Stimulated activated CD4-positive, alpha-beta T cell treated with anti-CD3 and anti-CD28 coated beads, Interleukin-1b, Interleukin-23, amount 100 ng/mL, for 1 hour (primary cell): ENCODE measurements around the gene DNAH8.

Experiments used
- DNase-seq, 2 donors: peaks; one replicate each; pipeline ENCODE4 v3.0.0-alpha.2; 2020; ENCODE audit warnings: low read depth in 2 of 2

Gene DNAH8

DNA sequence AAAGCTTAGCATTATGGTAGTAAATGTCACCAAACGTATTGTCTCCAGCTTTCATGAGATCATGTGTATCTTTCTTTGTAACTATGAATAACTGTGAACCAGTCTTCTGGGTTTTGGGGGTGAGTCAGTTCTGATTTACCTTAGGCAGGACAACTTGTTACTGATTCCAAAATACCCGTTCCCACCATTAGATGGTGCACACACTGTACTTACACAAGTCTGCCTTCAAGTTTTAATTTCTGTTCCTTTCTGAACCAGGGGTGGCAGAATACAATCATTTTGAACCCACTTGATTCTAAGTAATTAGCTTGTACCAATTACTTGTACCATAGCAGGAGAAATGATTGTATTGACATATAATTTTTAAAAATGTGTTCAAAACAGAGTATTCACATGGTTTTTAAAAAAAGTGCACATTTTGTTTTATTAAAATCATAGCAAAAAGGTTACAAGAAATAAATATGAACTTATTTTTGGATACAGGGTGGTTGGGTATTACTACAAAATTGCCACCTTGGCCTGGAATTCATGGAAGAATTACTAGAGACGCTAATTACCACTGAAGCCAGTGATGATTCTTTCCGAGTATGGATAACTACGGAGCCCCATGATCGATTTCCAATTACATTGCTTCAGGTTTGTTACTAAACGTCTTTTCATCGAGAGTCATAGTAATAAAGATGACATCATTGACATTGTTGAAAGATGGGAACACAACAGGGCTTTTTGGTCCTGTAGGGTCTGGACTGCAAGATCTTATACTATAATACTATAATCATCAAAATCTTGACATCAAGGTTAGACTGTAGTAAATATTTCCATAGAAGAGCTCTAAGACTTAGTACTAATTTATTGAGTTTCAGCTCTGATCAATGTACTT is 258.3 kb downstream of the DNAH8 start:
- DNase-seq, result no peak

DNA sequence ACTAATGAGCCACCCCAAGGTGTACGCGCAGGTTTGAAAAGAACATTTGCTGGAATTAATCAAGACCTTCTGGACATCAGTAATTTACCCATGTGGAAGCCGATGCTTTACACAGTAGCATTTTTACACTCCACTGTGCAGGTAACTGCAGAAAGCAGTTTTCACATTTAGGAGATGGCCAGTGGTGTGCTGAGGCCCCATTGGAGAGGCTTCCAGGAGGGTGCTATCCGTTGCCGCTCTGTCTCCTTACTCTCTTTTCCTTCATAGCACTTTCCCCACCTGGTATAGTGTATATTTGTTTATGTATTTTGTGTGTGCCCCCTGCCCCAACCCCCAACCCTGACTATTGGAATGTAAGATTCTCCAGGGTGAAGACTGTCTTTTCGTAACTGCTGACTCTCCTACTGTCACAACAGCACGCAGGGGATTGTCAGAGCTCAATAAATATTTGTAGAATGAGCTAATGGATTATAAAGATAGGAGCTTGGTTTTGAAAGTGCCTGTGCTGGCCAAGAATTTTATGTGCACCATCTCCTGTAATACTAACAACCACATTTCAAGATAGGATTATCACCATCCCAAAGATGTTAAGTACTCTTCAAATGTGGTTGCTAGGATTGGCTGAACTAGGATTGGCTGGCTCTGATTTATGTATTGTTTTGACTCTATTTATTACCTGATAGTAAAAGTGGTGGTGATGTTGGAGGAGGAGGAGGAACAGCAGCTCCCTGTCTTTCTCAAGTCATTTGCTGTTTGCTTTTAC is 259.5 kb downstream of the DNAH8 start:
- DNase-seq, result no peak

DNA sequence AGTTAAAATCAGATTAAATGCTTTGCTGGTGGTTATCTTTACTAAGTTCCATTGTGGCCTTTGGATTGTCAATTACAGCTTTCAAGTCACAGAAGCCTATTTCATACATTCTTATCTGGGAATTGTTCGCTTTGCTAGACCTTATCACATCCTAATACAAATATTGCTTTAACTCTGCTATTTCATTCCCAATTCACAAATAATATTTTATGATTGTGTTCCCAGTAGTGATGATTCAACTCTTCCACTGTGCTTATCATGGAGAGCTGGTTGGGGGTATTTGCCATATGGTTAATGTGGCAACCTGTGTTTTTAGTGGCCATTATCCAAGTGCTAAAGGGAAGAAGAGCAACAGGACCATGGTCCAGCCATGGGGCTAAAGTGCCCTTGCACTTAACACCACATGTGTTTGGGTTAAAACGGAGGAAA is 260.5 kb downstream of the DNAH8 start:
- no peak for DNase-seq

DNA sequence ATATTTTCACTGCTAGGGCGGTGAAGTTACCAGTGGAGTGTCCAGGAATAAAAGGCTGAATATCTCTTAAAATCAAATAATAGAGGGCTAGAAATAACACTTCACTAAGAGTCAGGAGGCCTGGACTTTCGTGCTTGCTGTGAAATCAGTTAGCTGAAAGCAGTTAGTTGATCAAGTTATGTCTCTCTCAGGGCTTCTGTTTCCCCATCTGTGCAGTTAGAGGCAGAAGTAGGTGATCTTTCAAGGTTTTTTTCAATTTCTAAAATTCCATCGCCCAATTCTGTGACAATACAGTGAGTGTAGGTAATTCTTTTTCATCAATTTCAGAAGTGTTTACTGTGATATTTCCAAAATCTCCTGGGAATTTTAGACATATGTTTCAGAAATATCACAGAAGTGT is 260.9 kb downstream of the DNAH8 start:
- DNase-seq, result no peak

DNA sequence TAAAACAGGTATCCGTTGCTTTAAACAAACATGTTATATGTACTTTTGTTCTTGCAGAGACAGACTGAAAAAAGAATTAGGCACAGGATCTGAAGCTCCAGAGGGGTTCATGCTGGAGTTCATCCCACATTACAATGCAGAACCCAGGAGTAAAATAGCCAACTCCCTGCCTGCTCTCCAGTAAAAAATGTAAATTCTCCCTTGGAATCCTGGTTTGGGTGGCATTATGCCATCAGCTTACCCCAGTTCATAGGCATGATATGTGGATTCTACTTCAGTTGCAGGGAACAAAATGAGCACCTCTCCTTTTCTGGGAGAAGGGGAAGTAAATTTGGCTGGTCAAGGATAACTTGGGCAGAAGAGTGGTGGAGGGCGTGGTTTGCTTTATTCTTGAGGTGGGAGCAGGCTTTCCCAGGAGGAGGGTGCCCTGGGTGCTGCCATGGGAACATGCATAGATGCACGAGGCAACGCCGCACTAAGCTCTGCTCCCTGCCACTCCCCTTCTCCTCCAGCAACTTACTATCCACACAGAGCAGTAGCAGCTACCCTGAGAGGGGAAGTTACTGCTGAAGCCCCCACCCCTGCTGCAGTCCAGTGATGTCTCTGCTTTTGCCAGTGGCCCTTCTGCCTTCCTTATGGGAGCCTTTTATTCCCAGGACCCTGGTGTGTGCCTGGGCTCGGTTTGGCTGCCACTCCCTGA is 261.8 kb downstream of the DNAH8 start:
- DNase-seq, result no peak

DNA sequence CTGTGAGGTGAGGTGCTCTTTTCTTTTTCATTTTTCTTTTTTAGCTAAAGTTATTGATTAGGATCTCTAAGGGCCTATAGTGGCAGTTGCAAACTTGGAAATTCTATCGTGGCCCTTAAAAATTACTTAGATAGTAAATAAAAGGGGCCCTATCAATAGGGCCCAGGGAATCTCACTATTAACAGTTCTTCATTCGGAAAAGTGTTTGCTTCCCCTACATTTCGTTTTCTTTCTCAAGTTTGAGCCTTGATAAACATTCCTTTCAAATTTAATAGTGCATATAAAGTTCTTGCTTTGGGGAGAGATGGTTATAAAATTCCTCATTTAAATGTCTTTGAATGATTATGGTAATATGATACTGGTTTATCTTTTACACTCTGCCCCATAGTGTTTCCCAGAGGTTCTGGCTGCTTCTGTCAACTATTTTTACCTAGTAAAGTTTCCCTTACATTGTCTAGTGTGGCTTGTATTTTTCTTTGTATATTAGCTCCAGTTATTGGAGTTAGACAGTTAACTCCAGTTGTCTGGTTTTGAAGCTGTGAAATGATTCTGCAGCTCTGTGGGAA is 263.1 kb downstream of the DNAH8 start:
- no peak for DNase-seq

DNA sequence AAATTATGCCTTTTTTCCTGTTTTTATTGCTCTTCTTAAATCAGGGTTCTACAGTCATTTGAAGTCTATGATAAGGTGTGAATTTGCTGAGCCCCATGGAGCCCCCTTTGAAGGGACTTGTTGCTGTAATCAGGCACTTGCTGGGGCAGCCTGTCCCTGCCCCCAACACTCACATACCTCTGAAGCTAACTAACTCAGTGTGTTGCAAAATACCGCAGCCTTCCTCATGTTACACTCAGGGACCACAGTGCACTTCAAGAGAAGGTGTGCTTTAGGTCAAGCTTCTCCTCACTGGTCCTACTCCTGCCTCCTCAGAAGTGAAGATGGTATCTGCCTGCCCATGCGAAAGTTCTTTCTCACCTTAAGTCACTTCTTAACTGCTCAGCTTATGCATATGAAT is 267.4 kb downstream of the DNAH8 start:
- no peak for DNase-seq

DNA sequence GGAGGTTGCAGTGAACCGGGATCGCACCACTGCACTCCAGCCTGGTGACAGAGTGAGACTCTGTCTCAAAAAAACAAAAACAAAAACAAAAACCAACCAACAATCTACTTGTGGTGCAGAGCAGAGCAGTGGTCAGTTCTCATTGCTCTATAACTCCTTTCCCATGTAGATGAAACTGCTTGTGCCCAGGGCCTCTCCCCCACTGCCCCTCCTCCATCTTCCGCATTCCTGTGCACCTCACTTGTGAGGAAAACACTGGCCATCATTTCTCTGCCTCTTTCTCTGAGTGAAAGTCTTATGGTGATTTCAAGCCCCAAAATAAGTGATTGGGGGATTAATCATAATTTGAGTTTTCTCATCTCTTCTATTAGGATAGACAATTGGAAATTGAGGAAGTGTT is 269.6 kb downstream of the DNAH8 start:
- DNase-seq, result no peak

DNA sequence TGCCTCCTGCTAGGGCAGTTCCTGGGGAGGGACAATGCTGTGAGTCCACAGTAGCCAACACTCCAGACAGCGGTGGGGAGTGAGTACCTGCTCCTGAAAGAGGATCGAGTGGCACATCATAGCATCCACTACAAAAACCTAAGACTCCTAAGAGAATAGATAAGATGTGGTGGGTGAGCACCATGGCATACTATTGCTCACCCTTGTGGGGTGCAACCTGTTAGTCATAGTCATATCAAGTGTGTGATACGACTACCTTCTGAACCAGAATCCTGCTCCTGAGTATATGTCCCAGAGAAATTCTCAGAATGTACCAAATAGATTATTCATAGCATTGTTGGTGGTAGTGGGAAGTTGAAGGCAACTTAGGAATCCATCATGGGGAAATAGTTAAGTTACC is 270.7 kb downstream of the DNAH8 start:
- DNase-seq, result no peak

DNA sequence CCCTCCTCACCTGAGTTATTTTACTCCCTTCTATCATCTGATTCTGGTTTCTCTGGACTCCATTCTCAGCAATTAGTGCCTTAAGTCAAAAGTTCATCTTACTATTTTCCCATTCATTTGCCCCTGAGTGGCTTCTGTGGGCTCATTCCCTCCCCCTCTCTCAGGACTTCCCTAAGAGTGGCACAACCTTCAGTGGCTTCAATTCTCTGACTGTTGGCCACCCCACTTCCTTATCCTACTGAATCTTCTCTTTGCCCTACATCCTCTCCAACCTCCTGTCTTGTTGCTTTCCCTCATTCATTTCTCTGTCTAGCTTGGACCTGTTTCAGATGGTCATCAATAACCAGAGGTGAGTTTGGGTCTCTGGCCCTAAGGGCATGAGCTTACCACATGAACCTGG is 272.4 kb downstream of the DNAH8 start:
- DNase-seq, result no peak

DNA sequence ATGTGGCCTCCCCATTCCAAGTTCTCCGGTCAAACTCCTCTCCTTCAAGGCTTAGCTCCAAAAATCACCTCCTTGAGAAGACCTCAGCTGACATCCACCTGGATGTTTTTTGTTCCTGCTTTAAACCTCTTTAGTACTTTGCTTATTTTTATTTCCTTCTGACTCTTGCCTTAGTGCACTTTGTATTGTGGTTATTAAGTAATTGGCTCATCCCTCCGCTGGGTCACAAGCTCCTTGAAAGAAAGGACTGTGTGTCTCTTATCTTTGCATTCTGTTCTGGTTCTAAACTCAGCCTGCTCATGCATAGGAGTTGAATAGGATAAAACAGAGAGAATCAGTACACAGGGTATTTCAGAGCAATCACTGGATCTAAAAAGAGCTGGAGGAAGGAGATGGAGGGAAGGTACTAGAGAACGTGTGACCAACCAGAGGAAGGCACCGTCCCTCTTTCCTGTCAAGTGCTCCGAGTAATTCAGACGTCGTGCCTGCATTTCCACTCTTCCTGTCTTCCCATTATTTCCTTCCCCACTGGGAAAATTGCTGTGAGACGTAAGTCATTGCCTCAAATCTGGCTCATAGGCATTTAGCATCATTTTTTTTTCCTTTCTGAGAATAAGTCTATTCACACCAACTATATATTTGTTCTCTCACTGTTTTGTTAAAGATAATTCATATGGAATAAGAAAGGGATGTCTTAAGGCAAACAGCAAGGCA is 273.8 kb downstream of the DNAH8 start:
- no peak for DNase-seq

DNA sequence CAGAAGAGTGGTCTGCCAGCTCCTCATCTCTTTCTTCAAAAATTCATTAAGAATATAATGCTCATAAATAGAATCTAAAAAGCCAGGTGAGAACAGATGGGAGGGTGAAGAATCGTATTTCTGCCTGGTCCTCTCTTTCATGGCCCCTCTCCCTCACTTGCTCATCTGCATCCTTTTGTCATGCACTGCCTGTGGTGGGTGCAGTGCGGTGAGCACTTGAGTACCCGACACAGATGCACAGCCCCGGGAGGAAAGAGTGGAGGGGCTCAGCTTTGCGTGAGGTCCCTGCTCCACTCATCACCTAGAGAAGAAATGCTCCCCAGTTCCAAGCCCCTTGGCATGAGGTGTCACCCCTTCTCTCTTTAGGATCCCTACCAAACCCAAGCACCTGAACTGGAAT is 275.4 kb downstream of the DNAH8 start:
- no peak for DNase-seq

DNA sequence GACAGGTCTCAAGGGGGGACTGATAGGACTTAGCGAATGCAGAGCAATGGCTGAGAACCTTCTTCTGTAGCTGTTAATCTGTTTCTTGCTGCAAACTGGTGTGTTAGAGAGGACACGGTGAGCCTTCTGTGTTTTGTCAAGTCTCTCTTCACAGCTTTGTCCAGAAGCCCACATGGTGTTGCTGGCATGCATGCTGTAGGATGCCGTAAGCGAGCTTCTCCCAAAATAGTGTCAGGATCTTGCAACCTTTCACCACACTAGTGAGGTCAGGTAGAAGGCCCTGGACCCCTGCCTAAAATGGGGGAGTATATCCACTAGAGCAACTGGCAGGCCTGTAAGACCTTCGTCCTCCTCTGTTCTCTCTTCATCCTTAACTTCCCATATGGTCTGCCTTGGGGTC is 281.6 kb downstream of the DNAH8 start:
- DNase-seq, result no peak

DNA sequence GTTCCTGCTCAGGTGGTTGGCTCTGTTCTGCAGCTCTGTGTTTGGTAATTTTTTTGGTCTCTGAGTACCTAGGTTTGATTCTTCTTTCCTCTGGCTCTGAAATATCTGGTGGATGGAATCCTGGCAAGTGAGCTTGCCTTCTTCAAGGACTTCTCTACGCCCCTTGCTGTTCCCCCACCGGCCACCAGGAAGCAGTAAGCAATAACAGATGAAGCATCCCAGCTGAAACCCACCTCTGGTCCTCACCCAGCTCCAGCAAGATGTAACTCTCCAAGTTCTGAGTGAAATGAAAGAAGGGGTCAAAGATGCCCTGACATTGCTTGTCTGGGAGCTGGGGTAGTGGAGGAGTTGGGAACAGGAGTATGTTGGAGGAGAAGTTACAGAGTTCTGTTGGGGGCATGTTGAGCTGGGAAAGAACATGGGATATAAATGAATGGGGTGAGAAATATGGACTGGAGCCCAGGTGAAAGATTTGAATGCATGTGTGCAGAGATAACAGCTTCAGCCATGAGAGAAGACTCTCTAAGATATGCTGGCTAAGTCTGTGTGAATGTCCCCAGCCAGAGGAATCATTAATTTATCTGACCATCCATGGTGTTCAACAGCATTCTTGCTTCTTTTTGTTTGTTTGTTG is 282.1 kb downstream of the DNAH8 start:
- peak in 1 of 2 donors; percentile 17 for DNase-seq

DNA sequence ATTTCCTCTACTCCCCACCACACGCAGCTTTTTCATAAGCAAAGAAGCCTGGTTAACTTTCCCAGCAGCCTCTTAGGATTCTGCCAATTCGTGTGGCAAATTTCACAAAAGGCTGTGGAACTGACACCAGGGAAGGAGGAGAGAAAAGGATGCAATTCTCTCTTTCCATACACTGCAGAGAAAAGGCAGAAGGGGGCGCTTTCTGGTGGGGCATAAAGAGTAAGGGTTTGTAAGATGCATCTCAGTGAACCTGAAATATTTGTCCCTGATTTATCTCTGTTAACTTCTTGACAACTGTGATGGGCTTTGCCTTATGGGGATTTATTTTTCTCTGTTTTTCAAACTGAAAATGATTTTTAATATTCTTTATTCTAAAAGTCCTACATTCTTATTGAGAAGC is 288.0 kb downstream of the DNAH8 start:
- no peak for DNase-seq

DNA sequence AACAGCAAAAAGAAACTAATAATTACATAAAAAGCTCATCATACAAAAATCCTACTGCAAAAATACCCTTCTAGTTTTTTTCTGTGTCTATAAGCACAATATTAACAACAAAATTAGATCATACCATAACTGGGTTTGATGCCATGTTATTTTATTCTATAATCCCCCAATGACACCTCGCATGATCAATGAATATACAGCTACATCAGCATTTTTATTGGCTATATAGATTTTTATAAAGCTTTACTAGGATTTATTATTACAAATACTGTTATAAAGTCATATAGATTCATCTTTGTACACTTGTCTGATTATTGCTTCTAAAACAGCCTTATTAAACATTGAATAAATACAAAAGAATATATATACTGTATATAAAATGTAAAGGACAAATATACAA is 288.4 kb downstream of the DNAH8 start:
- no peak for DNase-seq

DNA sequence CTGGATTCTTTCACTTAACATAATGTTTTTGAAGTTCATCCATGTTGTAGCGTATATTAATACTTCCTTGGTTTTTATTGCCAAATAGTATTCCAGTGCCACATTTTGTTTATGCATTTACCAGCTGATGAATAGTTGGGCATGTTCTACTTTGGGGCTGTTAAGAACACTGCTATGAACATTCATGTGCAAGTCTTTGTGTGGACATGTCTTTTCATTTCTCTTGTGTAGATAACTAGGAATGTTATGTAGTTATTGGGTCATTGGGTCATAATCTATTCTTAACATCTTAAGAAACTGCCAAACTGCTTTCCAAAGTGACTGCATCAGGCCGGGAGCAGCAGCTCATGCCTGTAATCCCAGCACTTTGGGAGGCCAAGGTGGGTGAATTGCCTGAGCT is 289.7 kb downstream of the DNAH8 start:
- DNase-seq, result no peak

DNA sequence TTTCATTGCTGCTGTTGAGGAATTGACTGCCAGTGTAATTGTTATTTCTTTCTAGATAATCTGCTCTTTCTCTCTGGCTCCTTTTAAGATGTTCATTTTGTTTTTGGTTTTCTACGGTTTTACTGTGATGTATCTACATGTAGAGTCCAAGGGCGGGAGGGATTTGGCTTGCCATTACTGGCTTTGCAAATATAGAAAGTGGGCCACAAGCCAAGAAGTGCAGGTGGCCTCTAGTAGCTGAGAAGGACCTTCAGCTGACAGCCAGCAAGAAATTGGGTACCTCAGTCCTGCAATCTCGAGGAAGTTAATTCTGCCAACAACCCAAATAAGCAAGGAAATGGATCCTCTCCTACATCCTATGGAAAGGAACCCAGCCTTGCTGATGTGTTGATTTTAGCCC is 290.7 kb downstream of the DNAH8 start:
- no peak for DNase-seq

DNA sequence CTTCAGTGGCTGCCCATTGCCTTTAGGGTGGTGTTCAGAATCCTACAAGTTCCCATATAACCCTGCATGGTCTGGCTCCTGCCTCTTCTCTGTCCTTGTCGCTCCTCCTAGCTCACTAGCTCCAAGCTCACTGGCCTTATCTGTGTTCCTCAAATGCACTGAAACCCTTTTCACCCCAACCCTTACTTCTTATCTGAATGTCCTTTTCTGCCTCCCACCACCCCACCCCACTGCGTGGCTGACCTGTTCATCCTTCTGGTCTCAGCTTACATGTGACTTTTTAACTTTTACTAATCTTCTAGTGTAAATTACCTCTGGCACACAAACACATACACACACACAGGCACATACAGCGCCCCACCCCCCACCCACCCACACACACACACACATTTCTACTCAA is 292.5 kb downstream of the DNAH8 start:
- no peak for DNase-seq

DNA sequence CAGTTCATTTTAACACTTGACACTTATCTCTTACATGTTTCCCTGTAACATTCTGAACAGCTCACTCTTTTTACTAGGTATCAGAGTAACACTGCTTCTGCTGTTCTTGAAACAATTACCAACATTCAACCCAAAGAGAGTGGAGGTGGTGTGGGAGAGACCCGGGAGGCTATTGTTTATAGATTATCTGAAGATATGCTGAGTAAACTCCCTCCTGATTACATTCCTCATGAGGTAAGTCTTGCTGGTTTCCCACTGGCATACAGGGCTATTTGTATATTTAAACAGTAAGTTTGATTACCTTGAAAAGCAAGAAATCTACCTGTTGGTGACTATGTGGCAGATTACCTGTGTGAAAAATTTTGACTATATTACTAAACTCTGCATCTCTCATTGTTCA is 293.6 kb downstream of the DNAH8 start:
- no peak for DNase-seq

DNA sequence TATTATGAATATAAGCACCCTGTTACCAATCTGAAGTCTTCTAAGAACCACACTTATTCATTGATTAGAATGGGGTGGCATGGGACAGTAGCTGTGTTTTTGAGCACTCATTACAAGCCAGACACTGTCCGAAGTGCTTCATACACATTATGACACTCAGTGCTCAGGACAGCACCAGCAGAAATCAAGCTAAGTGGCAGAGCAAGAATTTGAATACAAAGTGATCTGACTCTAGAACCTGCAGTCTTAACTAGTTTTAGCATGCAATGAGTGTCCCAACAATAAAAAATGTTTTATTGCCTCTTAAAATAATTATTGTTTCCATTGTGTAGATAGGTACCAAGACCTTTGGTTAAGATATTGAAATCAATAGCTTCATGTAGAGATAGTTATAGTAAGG is 294.4 kb downstream of the DNAH8 start:
- DNase-seq, result no peak
